ENCODE data around the gene FGD1.

The FGD1 gene

GRCh38 chrX:54427837-54428424, 68.1 kb downstream of the FGD1 start:
- Histone ChIP-seq H3K36me3 (ENCODE audit: control insufficient read depth, insufficient read depth, low read length) (no peaks in the 10 kb centered on the region), H3K4me3 (ENCODE audit: low read depth, low read length) (no peak overlapping the region), H3K4me1 (ENCODE audit: control insufficient read depth, insufficient read depth, low read length) (no peaks in the 10 kb centered on the region), H3K27ac (ENCODE audit: low read depth, low read length) (no peak overlapping the region), H3K9me3 (ENCODE audit: control insufficient read depth, insufficient read depth, low read length) (peaks cover 14% of the 10 kb centered on the region; the same call in 1 of the 2 replicates), H3K27me3 (ENCODE audit: control insufficient read depth, insufficient read depth, low read length) (no peaks in the 10 kb centered on the region), H3K9ac (ENCODE audit: low read depth, low read length) (no peak overlapping the region)

GRCh38 chrX:54423161-54423888, 72.7 kb downstream of the FGD1 start:
- no peaks in the 10 kb centered on the region for H3K4me1 ChIP-seq (ENCODE audit: control insufficient read depth, insufficient read depth, low read length)
- H3K36me3 ChIP-seq (ENCODE audit: control insufficient read depth, insufficient read depth, low read length), result no peaks in the 10 kb centered on the region
- H3K9me3 ChIP-seq (ENCODE audit: control insufficient read depth, insufficient read depth, low read length), result peaks cover 14% of the 10 kb centered on the region; the same call in 1 of the 2 replicates
- peak overlapping the region; percentile 54 for H3K27ac ChIP-seq (ENCODE audit: low read depth, low read length)
- no peak overlapping the region for H3K9ac ChIP-seq (ENCODE audit: low read depth, low read length)
- H3K27me3 ChIP-seq (ENCODE audit: control insufficient read depth, insufficient read depth, low read length), result no peaks in the 10 kb centered on the region
- H3K4me3 ChIP-seq (ENCODE audit: low read depth, low read length), result no peak overlapping the region

GRCh38 chrX:54422168-54422567, 73.9 kb downstream of the FGD1 start:
- Histone ChIP-seq H3K9me3 (ENCODE audit: control insufficient read depth, insufficient read depth, low read length) (peaks cover 11% of the 10 kb centered on the region), H3K27me3 (ENCODE audit: control insufficient read depth, insufficient read depth, low read length) (no peaks in the 10 kb centered on the region), H3K36me3 (ENCODE audit: control insufficient read depth, insufficient read depth, low read length) (no peaks in the 10 kb centered on the region), H3K27ac (ENCODE audit: low read depth, low read length) (no peak overlapping the region), H3K4me3 (ENCODE audit: low read depth, low read length) (no peak overlapping the region), H3K4me1 (ENCODE audit: control insufficient read depth, insufficient read depth, low read length) (no peaks in the 10 kb centered on the region), H3K9ac (ENCODE audit: low read depth, low read length) (no peak overlapping the region)

GRCh38 chrX:54419559-54420302, 76.3 kb downstream of the FGD1 start:
- Histone ChIP-seq H3K36me3 (ENCODE audit: control insufficient read depth, insufficient read depth, low read length) (no peaks in the 10 kb centered on the region), H3K27ac (ENCODE audit: low read depth, low read length) (no peak overlapping the region), H3K9ac (ENCODE audit: low read depth, low read length) (no peak overlapping the region), H3K9me3 (ENCODE audit: control insufficient read depth, insufficient read depth, low read length) (peaks cover 23% of the 10 kb centered on the region), H3K4me1 (ENCODE audit: control insufficient read depth, insufficient read depth, low read length) (peaks cover 4% of the 10 kb centered on the region; the same call in 1 of the 2 replicates), H3K27me3 (ENCODE audit: control insufficient read depth, insufficient read depth, low read length) (no peaks in the 10 kb centered on the region), H3K4me3 (ENCODE audit: low read depth, low read length) (no peak overlapping the region)

GRCh38 chrX:54416965-54417364, 79.1 kb downstream of the FGD1 start:
- no peak overlapping the region for H3K27ac ChIP-seq (ENCODE audit: low read depth, low read length)
- no peak overlapping the region for H3K4me3 ChIP-seq (ENCODE audit: low read depth, low read length)
- H3K36me3 ChIP-seq (ENCODE audit: control insufficient read depth, insufficient read depth, low read length), result no peaks in the 10 kb centered on the region
- H3K9me3 ChIP-seq (ENCODE audit: control insufficient read depth, insufficient read depth, low read length), result peaks cover 25% of the 10 kb centered on the region
- H3K9ac ChIP-seq (ENCODE audit: low read depth, low read length), result no peak overlapping the region
- H3K4me1 ChIP-seq (ENCODE audit: control insufficient read depth, insufficient read depth, low read length), result peaks cover 4% of the 10 kb centered on the region; the same call in 1 of the 2 replicates
- no peaks in the 10 kb centered on the region for H3K27me3 ChIP-seq (ENCODE audit: control insufficient read depth, insufficient read depth, low read length)

GRCh38 chrX:54415534-54416350, 80.3 kb downstream of the FGD1 start:
- Histone ChIP-seq H3K36me3 (ENCODE audit: control insufficient read depth, insufficient read depth, low read length) (no peaks in the 10 kb centered on the region), H3K9ac (ENCODE audit: low read depth, low read length) (no peak overlapping the region), H3K4me3 (ENCODE audit: low read depth, low read length) (peak overlapping the region; percentile 39), H3K4me1 (ENCODE audit: control insufficient read depth, insufficient read depth, low read length) (peaks cover 4% of the 10 kb centered on the region; the same call in 1 of the 2 replicates), H3K27ac (ENCODE audit: low read depth, low read length) (peak overlapping the region; percentile 75), H3K27me3 (ENCODE audit: control insufficient read depth, insufficient read depth, low read length) (no peaks in the 10 kb centered on the region), H3K9me3 (ENCODE audit: control insufficient read depth, insufficient read depth, low read length) (peaks cover 25% of the 10 kb centered on the region)

GRCh38 chrX:54413753-54414152, 82.3 kb downstream of the FGD1 start:
- no peaks in the 10 kb centered on the region for H3K27me3 ChIP-seq (ENCODE audit: control insufficient read depth, insufficient read depth, low read length)
- no peak overlapping the region for H3K27ac ChIP-seq (ENCODE audit: low read depth, low read length)
- no peaks in the 10 kb centered on the region for H3K36me3 ChIP-seq (ENCODE audit: control insufficient read depth, insufficient read depth, low read length)
- H3K9me3 ChIP-seq (ENCODE audit: control insufficient read depth, insufficient read depth, low read length), result peaks cover 29% of the 10 kb centered on the region
- H3K4me3 ChIP-seq (ENCODE audit: low read depth, low read length), result no peak overlapping the region
- no peak overlapping the region for H3K9ac ChIP-seq (ENCODE audit: low read depth, low read length)
- peaks cover 4% of the 10 kb centered on the region; the same call in 1 of the 2 replicates for H3K4me1 ChIP-seq (ENCODE audit: control insufficient read depth, insufficient read depth, low read length)

- Histone ChIP-seq H3K4me1 (ENCODE audit: control insufficient read depth, insufficient read depth, low read length) (peaks cover 4% of the 10 kb centered on the region; the same call in 1 of the 2 replicates), H3K9me3 (ENCODE audit: control insufficient read depth, insufficient read depth, low read length) (peaks cover 36% of the 10 kb centered on the region), H3K9ac (ENCODE audit: low read depth, low read length) (no peak overlapping the region), H3K27ac (ENCODE audit: low read depth, low read length) (no peak overlapping the region), H3K4me3 (ENCODE audit: low read depth, low read length) (no peak overlapping the region), H3K36me3 (ENCODE audit: control insufficient read depth, insufficient read depth, low read length) (no peaks in the 10 kb centered on the region), H3K27me3 (ENCODE audit: control insufficient read depth, insufficient read depth, low read length) (no peaks in the 10 kb centered on the region)
Measured at GRCh38 chrX:54411732-54412131, 84.3 kb downstream of the FGD1 start.

- Histone ChIP-seq H3K27ac (ENCODE audit: low read depth, low read length) (no peak overlapping the region), H3K36me3 (ENCODE audit: control insufficient read depth, insufficient read depth, low read length) (no peaks in the 10 kb centered on the region), H3K4me3 (ENCODE audit: low read depth, low read length) (no peak overlapping the region), H3K27me3 (ENCODE audit: control insufficient read depth, insufficient read depth, low read length) (no peaks in the 10 kb centered on the region), H3K9me3 (ENCODE audit: control insufficient read depth, insufficient read depth, low read length) (peaks cover 26% of the 10 kb centered on the region), H3K4me1 (ENCODE audit: control insufficient read depth, insufficient read depth, low read length) (no peaks in the 10 kb centered on the region), H3K9ac (ENCODE audit: low read depth, low read length) (no peak overlapping the region)
Measured at GRCh38 chrX:54407266-54407665, 88.8 kb downstream of the FGD1 start.

- Histone ChIP-seq H3K4me3 (ENCODE audit: low read depth, low read length) (no peak overlapping the region), H3K27me3 (ENCODE audit: control insufficient read depth, insufficient read depth, low read length) (no peaks in the 10 kb centered on the region), H3K4me1 (ENCODE audit: control insufficient read depth, insufficient read depth, low read length) (no peaks in the 10 kb centered on the region), H3K36me3 (ENCODE audit: control insufficient read depth, insufficient read depth, low read length) (no peaks in the 10 kb centered on the region), H3K27ac (ENCODE audit: low read depth, low read length) (no peak overlapping the region), H3K9ac (ENCODE audit: low read depth, low read length) (no peak overlapping the region), H3K9me3 (ENCODE audit: control insufficient read depth, insufficient read depth, low read length) (peaks cover 13% of the 10 kb centered on the region)
Measured at GRCh38 chrX:54397113-54397512, 98.9 kb downstream of the FGD1 start.

Measured in HUES48 (cell line).